Mucosa of descending colon (tissue), 3 donors: ENCODE measurements around the gene DENND2C. TPM values are rescaled to one million over a fixed set of nuclear protein-coding genes. Genes with fewer than 3 reads are reported as not detected.

Experiments
- ATAC-seq: fragments of 200-7000 bp; cut with Tn5 transposase; one replicate; pipeline ENCODE4 v1.9.1; 2020; ENCODE audit warnings: mild to moderate bottlenecking, moderate library complexity
- DNase-seq, 3 donors: peaks; one replicate each; pipeline ENCODE4 v3.0.0-alpha.2; 2020
- H3K36me3 ChIP-seq: fragments of 200-600 bp; one replicate; pipeline ENCODE4 v1.8.0; 2021; ENCODE audit warnings: low read depth, mild to moderate bottlenecking
- H3K4me1 ChIP-seq: fragments of 200-600 bp; one replicate; pipeline ENCODE4 v1.8.0; 2021; ENCODE audit warnings: low read depth, mild to moderate bottlenecking
- H3K4me3 ChIP-seq: fragments of 200-600 bp; one replicate; pipeline ENCODE4 v1.8.0; 2021; ENCODE audit warnings: mild to moderate bottlenecking
- H3K9me3 ChIP-seq: fragments of 200-600 bp; one replicate; pipeline ENCODE4 v1.8.0; 2021; ENCODE audit warnings: mild to moderate bottlenecking
- intact Hi-C, 2 donors: fragments of 100-400 bp; cut with DNase I in 1 of 2; cut with micrococcal nuclease in 1 of 2; formaldehyde crosslinking; loops; one replicate each; pipeline versions ENCODE4 v1.11.0 to v1.11.1; 2022; cut with DNase I, micrococcal nuclease
- total RNA-seq, 3 donors: library from RNA; stranded (reverse); fragmentation: NEBNext Ultra II Directional in 2 of 3; extraction: Animal tissue kit (Norgen Biotek cat#: 25700) in 2 of 3; gene quantifications; one replicate each; pipeline versions ENCODE4 v1.2.1 to v1.2.4, GENCODE V29; 2021 to 2023
- TF ChIP-seq, protein P1 (sequence below): fragments of 200-600 bp; IDR thresholded peaks from one replicate; pipeline ENCODE4 v1.8.0; 2022; ENCODE audit warnings: antibody characterized with exemption, mild to moderate bottlenecking
- donor health status: DM: no; HTN: no; CAD: no; lungs with moderate emphysema.
- donor health status: DM: no; HTN: no; CAD: no.
- donor health status: DM: no; HTN: yes; CAD: no.

Gene DENND2C
- total RNA-seq, 3 donors from 2014 or later, result 0.80 to 1.6 (median 0.87) TPM

DNA sequence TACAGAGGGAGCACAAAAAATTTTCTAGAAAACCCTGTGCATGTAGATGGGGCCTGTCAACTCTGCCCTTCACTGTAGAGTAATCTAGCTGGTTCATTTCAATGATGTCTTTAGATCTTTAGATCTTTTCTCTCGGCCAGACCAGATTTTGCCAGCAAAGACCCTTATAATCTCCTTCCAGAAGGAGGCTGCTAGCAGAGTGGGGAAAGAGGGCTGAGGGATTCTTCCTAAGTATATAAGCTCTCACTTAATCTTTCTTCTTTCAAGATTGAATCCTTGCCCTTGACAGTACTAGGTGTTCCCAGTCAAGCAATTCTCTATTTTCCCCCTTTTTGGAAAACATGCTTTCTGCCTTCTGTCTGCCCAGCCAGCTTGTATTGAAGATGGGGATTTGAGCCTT lies 122.8 kb downstream of the DENND2C start:
- intact Hi-C loops, result no loop called here
- ATAC-seq, result no peak

DNA sequence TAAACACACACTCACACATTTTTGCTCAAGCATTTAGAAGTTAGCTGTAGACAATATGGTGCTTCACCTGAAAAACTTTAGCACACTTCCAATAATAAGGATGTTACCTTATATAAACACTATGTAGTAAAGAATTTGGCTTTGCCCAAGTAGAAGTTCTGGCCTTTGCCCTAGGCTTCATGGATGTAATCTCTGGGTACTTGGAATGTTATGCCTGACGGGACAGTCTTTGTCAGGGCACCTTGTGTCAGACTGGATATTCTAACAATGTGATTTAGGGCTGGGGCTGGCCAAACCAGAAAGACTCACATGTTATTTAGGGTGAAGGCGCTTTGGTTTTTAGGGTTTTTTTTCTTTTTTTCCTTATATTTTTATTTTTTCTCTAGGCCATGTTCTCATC lies 124.1 kb downstream of the DENND2C start:
- Histone ChIP-seq H3K36me3 (no peaks in the 10 kb centered on the region), H3K4me1 (no peaks in the 10 kb centered on the region), H3K9me3 (no peaks in the 10 kb centered on the region), H3K4me3 (no peak overlapping the region)
- ATAC-seq (no peak), DNase-seq (no peak)
- intact Hi-C loops, result no loop called here
- TF ChIP-seq, protein P1, sequence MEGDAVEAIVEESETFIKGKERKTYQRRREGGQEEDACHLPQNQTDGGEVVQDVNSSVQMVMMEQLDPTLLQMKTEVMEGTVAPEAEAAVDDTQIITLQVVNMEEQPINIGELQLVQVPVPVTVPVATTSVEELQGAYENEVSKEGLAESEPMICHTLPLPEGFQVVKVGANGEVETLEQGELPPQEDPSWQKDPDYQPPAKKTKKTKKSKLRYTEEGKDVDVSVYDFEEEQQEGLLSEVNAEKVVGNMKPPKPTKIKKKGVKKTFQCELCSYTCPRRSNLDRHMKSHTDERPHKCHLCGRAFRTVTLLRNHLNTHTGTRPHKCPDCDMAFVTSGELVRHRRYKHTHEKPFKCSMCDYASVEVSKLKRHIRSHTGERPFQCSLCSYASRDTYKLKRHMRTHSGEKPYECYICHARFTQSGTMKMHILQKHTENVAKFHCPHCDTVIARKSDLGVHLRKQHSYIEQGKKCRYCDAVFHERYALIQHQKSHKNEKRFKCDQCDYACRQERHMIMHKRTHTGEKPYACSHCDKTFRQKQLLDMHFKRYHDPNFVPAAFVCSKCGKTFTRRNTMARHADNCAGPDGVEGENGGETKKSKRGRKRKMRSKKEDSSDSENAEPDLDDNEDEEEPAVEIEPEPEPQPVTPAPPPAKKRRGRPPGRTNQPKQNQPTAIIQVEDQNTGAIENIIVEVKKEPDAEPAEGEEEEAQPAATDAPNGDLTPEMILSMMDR, result no peak

More for the DNA sequence above, 122.8 kb downstream of the DENND2C start:
- no peaks in the 10 kb centered on the region for H3K36me3 ChIP-seq
- TF ChIP-seq, protein P1, result no peak
- DNase-seq, result no peak
- no peak overlapping the region for H3K4me3 ChIP-seq
- no peaks in the 10 kb centered on the region for H3K9me3 ChIP-seq
- no peaks in the 10 kb centered on the region for H3K4me1 ChIP-seq

DNA sequence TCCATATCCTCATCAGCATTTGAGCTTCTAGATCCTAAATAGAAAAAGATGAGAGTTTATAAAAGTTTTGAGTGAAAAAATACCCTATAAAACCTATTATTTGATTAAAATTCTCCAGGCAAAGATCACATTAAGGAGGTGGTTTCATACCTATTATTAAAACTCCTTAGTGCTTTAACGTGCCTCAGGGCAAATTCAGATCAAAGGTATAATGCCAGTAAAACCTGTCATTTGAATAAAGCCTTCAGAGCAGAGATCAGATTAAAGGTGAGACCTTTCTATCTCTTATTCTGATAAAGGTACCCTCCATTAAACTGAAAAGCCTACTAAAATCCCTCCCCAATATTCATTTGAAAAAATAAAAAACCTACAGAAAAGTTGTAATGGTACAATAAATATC lies 124.5 kb downstream of the DENND2C start:
- TF ChIP-seq, protein P1, result no peak
- Histone ChIP-seq H3K36me3 (no peaks in the 10 kb centered on the region), H3K4me3 (no peak overlapping the region), H3K9me3 (no peaks in the 10 kb centered on the region), H3K4me1 (no peaks in the 10 kb centered on the region)
- DNase-seq, result no peak
- intact Hi-C loops, result no loop called here
- ATAC-seq, result no peak

DNA sequence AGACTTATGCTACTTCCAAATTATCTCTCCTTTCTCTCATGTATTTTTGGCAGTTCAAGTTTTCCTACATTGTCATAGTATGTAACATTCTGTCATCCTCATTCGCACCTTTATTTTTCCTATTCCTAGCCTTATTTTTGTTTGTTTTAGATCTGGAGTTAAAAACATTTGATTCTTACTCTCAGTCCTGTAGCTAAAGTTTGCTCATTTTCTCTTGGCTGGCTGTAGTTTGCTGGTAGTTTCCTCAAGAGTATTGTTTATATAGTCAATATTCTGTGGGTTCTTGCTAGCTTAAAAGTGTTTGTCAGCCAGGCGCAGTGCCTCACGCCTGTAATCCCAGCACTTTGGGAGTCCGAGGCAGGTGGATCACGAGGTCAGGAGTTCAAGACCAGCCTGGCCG lies 129.0 kb downstream of the DENND2C start:
- H3K36me3 ChIP-seq, result no peaks in the 10 kb centered on the region
- no peaks in the 10 kb centered on the region for H3K9me3 ChIP-seq
- intact Hi-C loops, result no loop called here
- TF ChIP-seq, protein P1, result no peak
- no peak for ATAC-seq
- DNase-seq, result no peak
- H3K4me1 ChIP-seq, result no peaks in the 10 kb centered on the region
- no peak overlapping the region for H3K4me3 ChIP-seq

DNA sequence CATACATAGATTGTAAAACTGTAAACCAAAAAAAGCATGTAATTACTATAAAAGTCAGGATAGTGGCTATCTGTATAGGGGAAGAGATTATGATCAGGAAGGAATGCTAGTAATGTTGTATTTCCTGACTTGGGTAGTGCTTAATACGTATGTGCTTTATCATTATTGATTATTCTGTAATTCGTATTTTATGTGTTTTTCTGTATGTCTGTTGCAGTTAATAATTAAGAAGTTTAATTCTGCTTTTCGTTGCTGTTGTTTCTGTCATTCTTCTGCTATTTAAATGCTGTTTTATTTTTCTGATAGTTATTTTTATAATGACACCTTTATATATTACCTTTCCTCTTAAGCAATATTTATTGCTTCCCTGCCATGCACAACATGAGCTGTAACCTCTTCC lies 129.6 kb downstream of the DENND2C start:
- Histone ChIP-seq H3K36me3 (no peaks in the 10 kb centered on the region), H3K4me3 (no peak overlapping the region), H3K4me1 (no peaks in the 10 kb centered on the region), H3K9me3 (no peaks in the 10 kb centered on the region)
- TF ChIP-seq, protein P1, result no peak
- intact Hi-C loops, result no loop called here
- ATAC-seq (no peak), DNase-seq (no peak)

DNA sequence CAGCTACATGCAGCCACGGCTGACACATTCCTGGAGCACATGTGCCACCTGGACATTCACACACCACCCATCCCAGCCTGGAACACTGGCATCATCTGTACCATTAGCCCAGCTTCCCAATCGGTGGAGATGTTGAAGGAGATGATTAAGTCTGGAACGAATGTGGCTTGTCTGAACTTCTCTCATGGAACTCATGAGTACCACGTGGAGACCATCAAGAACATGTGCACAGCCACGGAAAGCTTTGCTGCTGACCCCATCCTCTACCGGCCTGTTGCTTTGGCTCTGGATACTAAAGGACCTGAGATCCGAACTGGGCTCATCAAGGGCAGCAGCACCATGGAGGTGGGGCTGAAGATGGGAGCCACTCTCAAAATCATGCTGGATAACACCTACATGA lies 133.8 kb downstream of the DENND2C start:
- ATAC-seq, result no peak
- H3K9me3 ChIP-seq, result no peaks in the 10 kb centered on the region
- no peaks in the 10 kb centered on the region for H3K36me3 ChIP-seq
- intact Hi-C loops, result no loop called here
- DNase-seq, result no peak
- no peak overlapping the region for H3K4me3 ChIP-seq
- TF ChIP-seq, protein P1, result no peak
- no peaks in the 10 kb centered on the region for H3K4me1 ChIP-seq
